Activated naive CD4-positive, alpha-beta T cell treated with anti-CD3 and anti-CD28 coated beads, Interleukin-2, amount 10 ng/mL, durations not matched to agents 5 hours and 36 hours (primary cell): Measurements from ENCODE around the gene MED1. TPM values are rescaled to one million over a fixed set of nuclear protein-coding genes. Genes with fewer than 3 reads are reported as not detected.

Experiments
- total RNA-seq, 2 experiments: library from RNA; stranded (reverse); gene quantifications; one replicate each; pipeline ENCODE4 v1.2.3, GENCODE V29; 2021

Gene MED1, protein sequence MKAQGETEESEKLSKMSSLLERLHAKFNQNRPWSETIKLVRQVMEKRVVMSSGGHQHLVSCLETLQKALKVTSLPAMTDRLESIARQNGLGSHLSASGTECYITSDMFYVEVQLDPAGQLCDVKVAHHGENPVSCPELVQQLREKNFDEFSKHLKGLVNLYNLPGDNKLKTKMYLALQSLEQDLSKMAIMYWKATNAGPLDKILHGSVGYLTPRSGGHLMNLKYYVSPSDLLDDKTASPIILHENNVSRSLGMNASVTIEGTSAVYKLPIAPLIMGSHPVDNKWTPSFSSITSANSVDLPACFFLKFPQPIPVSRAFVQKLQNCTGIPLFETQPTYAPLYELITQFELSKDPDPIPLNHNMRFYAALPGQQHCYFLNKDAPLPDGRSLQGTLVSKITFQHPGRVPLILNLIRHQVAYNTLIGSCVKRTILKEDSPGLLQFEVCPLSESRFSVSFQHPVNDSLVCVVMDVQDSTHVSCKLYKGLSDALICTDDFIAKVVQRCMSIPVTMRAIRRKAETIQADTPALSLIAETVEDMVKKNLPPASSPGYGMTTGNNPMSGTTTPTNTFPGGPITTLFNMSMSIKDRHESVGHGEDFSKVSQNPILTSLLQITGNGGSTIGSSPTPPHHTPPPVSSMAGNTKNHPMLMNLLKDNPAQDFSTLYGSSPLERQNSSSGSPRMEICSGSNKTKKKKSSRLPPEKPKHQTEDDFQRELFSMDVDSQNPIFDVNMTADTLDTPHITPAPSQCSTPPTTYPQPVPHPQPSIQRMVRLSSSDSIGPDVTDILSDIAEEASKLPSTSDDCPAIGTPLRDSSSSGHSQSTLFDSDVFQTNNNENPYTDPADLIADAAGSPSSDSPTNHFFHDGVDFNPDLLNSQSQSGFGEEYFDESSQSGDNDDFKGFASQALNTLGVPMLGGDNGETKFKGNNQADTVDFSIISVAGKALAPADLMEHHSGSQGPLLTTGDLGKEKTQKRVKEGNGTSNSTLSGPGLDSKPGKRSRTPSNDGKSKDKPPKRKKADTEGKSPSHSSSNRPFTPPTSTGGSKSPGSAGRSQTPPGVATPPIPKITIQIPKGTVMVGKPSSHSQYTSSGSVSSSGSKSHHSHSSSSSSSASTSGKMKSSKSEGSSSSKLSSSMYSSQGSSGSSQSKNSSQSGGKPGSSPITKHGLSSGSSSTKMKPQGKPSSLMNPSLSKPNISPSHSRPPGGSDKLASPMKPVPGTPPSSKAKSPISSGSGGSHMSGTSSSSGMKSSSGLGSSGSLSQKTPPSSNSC (N-terminal part only)
- 10 to 100 TPM; 47.1 to 50.5 TPM for total RNA-seq

DNA sequence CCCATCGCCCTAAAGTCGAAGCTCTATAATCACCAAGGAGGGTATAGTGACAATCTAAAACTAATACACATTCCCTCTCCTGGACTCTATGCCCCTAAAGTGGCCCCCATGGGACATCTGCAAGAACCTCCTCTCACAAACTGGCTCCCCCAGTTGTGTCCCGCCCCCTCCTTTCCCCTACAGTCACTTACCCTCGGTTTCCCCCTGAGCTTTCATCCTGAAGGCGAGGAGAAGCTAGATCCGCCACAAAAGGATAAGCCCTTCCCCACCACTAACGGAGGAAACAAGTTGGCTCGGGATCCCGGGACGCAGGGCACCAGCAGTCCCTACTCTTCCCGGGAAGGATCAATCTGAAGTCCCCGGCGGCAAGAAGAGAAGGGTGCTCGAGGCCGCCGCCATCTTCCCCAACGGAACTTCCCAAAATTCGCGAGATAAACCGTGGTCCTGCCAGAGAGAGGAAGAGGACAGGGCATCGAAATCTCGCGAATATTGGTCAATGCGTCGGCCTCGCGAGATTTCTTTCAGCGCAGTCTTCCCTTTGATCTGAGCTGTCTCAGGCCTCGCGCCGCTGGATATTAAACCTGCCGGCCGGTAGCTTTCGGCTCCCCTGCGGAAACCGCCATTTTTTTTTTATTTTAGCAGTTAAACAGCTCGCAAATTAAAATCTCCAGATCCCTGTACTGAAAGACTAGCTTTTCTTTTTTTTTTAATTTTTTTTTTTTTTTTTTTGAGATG lies at the start of gene MED1:
Gene MED1 (minus strand): TSS at position 417 of the 735 bp plus-strand sequence. CDS start 201 bp downstream, at position 216.

GRCh38 chr17:39461113-39461925 lies 10.3 kb upstream of the MED1 start, which contains the start of gene CDK12:
CDK12 (plus strand) TSS chr17:39461486; CDS start chr17:39462072, 586 bp downstream.

DNA sequence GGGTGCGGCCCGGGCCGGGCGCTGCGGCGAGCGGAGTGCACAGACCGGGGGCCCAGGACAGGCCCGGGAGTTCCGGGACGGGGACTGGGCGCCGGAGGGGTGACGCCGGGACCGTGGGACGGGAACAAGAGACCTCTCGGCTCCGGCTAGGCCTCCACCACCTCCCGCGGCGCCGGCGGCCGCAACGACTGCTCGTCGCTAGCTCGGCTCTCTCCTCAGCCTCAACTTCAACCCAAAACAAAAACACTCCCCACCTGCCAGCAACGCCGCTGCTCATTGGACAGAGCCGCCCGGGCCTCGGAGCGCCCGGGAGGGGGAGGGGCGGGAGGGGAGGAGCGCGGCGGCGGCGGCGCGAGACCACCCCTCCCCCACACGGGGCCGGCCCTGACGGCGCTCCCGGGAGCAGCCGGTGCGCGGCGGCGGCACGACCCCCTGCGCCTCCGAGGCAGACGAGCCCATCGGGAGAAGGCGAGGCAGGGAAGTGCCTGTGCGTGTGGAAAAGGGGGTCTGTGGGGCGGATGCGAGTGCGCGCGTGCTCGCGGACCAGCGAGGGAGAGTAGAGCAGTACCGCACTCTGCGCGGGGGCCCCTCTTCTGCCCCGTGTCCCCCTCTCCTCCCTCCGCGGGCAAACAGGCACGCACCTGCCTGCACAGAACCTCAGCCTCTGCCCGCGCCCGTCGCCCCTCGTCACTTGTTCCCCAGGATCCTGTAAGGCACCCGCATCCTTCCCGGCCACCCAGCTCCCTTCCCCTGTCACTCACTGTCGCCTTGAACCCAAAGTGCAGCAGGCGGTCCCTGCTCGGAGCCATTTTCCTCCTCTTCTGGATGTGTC lies 49.4 kb downstream of the MED1 start, which contains the start of gene FBXL20:
Gene FBXL20 (minus strand): TSS at position 215 of the 832 bp plus-strand sequence. CDS start 224 bp downstream, outside the sequence.

Other genes with a start within 250 kb of the MED1 start
- gene STAC2, start 225.3 kb downstream of the MED1 start, total RNA-seq, result not detected
- 10 to 100 TPM; 15.8 to 16.1 TPM for gene FBXL20, start 49.6 kb downstream of the MED1 start, total RNA-seq
- gene CDK12, start 10.2 kb upstream of the MED1 start, total RNA-seq, result 10 to 100 TPM; 77.1 to 78.3 TPM
- not detected for gene NEUROD2, start 156.7 kb upstream of the MED1 start, total RNA-seq
- not detected for gene PPP1R1B, start 175.7 kb upstream of the MED1 start, total RNA-seq
- gene STARD3, start 185.9 kb upstream of the MED1 start, total RNA-seq, result 10 to 100 TPM; 69.1 to 71.9 TPM
- 1 to 10 TPM; 1.7 to 2.0 TPM for gene TCAP, start 214.1 kb upstream of the MED1 start, total RNA-seq
- not detected for gene PNMT, start 217.2 kb upstream of the MED1 start, total RNA-seq
- gene PGAP3, start 236.8 kb upstream of the MED1 start, total RNA-seq, result 10 to 100 TPM; 25.5 to 25.8 TPM
- 1 to 10 TPM; 3.5 to 5.3 TPM for gene ERBB2, start 248.8 kb upstream of the MED1 start, total RNA-seq